Measurements from ENCODE around the gene VSIG4.

Gene VSIG4

GRCh38 chrX:66045894-66046293, 6.0 kb upstream of the VSIG4 start:
- no peak overlapping the region for H3K4me3 ChIP-seq (ENCODE audit: low read depth, low read length)
- no peak for TF ChIP-seq CTCF (IDR thresholded peaks at IDR 0.05; ENCODE audit: insufficient read depth, low read length, missing control alignments)
- ChIA-PET CTCF (interaction anchor here (0.8 kb wide), 1 partner anchor 17 kb away, joined by 3 read pairs; no protein-coding TSS in a partner anchor), POLR2A (no interaction called here)
- DNase-seq (ENCODE audit: low read depth, low spot score) = no peak

DNA sequence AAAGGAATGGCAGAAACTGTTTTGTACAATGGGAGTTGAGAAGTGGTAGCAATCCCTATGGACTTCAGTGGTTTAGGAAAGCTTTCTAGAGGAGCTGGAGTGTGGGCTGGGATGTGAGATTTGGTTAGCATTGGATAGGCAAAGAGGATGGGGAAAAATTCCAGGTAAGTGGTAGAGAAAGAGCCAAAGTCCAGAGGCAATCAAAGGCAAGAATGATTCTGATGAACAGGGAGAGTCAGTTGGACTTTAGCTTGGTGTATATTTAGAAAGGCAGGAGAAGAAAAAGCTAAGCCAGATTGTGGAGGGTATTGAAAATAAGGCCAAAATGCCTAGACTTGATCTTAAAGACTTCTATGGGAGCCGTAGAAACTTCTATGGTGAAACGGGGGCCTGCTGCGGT, 3.7 kb upstream of the VSIG4 start:
- DNase-seq (ENCODE audit: low read depth, low spot score) = no peak
- TF ChIP-seq CTCF (IDR thresholded peaks at IDR 0.05; ENCODE audit: insufficient read depth, low read length, missing control alignments) = no peak
- ChIA-PET POLR2A (no interaction called here), CTCF (no interaction called here)
- H3K4me3 ChIP-seq (ENCODE audit: low read depth, low read length) = no peak overlapping the region

GRCh38 chrX:66042307-66043077, 2.6 kb upstream of the VSIG4 start:
- ChIA-PET POLR2A (no interaction called here), CTCF (no interaction called here)
- no peak for DNase-seq (ENCODE audit: low read depth, low spot score)
- H3K4me3 ChIP-seq (ENCODE audit: low read depth, low read length) = no peak overlapping the region
- no peak for TF ChIP-seq CTCF (IDR thresholded peaks at IDR 0.05; ENCODE audit: insufficient read depth, low read length, missing control alignments)

GRCh38 chrX:66038115-66038514, 1.8 kb downstream of the VSIG4 start:
- no peak for DNase-seq (ENCODE audit: low read depth, low spot score)
- CTCF ChIA-PET = no interaction called here

DNA sequence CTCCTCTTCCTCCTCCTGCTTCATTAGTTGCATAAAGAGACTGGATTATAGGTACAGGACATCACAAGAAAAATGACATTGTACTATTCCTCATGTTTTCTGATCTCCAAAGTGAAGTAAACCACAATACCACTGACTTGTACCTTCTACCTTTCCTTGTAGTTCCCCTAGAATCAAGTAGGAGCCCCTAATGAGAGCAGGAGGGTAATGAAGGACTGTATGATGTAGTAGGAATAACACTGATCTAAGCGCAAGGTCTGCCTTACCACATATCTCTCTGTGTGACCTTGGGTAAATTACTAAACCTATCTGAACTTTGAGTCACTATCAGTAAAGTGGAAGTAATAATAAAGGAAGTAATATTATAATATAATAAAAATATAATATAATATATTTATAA, 3.6 kb downstream of the VSIG4 start:
- H3K4me3 ChIP-seq (ENCODE audit: low read depth, low read length) = no peak overlapping the region
- ChIA-PET CTCF (no interaction called here), POLR2A (no interaction called here)
- no peak for TF ChIP-seq CTCF (IDR thresholded peaks at IDR 0.05; ENCODE audit: insufficient read depth, low read length, missing control alignments)
- DNase-seq (ENCODE audit: low read depth, low spot score) = no peak

More at GRCh38 chrX:66038115-66038514, 1.8 kb downstream of the VSIG4 start:
- POLR2A ChIA-PET = no interaction called here
- H3K4me3 ChIP-seq (ENCODE audit: low read depth, low read length) = no peak overlapping the region
- no peak for TF ChIP-seq CTCF (IDR thresholded peaks at IDR 0.05; ENCODE audit: insufficient read depth, low read length, missing control alignments)

DNA sequence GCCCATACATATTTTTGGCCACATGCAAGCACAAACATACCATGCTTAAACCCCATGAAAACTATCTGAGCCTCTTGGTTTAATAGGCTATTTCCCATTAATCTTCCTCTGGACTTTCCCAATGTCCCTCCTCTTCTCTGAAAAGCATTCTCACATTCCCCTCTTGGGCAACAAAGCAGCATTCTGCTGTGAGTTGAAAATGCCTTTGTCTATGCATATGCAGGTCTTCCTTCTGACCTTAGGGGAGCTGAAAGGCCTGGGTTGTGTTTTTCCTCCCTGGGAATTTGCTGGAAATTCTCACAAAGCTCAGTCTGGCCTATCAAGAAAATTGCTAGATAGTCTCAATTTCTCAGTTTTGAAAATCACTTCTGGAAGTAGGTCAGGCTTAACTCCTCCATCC, 4.2 kb downstream of the VSIG4 start:
- no peak for DNase-seq (ENCODE audit: low read depth, low spot score)
- no peak for TF ChIP-seq CTCF (IDR thresholded peaks at IDR 0.05; ENCODE audit: insufficient read depth, low read length, missing control alignments)
- no peak overlapping the region for H3K4me3 ChIP-seq (ENCODE audit: low read depth, low read length)
- ChIA-PET POLR2A (no interaction called here), CTCF (no interaction called here)
